GM12891 (cell line): Measurements from ENCODE around the gene NKAIN2.

ENCODE experiments used
- POLR2A ChIP-seq: IDR thresholded peaks from 2 replicates; pipeline ENCODE4 v1.6.1; 2011; ENCODE audit warnings: low read depth, low read length, control low read depth
- POLR2AphosphoS5 ChIP-seq: IDR thresholded peaks from 2 replicates; pipeline ENCODE4 v1.6.1; 2011; ENCODE audit warnings: low read depth, low read length, control low read depth

- TF ChIP-seq POLR2A = no peak
- no peak for TF ChIP-seq POLR2AphosphoS5
Measured at GRCh38 chr6:124830506-124830905, 1026.8 kb downstream of the NKAIN2 start.
